HEK293 (cell line): ENCODE measurements around the gene CHD2.

ENCODE experiments used
- CTCF ChIA-PET: fragments of 350-600 bp; formaldehyde crosslinking; extraction: SDS; loops from one replicate; lab custom pipeline; 2021; ENCODE audit warnings: antibody characterized with exemption; lab: Yijun Ruan, JAX
- POLR2A ChIA-PET: fragments of 300-600 bp; formaldehyde crosslinking; extraction: SDS; loops from one replicate; lab custom pipeline; 2020; ENCODE audit warnings: antibody characterized with exemption, inconsistent platforms; lab: Yijun Ruan, JAX
- H3K27ac ChIP-seq: fragments of 200-500 bp; sonication (Bioruptor generic); 2 replicates; pipeline ENCODE4 v1.5.1; 2014; ENCODE audit warnings: low read depth, low read length, control low read depth, inconsistent platforms; ENCODE audit errors: extremely low read depth
- H3K36me3 ChIP-seq, 2 experiments: fragments of 200-500 bp in 1 of 2; sonication (Bioruptor generic) in 1 of 2; 1 replicate in 1 of 2; 2 replicates in 1 of 2; pipeline ENCODE4 v1.5.1; 2014 to 2017; ENCODE audit warnings: inconsistent platforms in 2 of 2, low read length in 2 of 2; ENCODE audit not compliant: control insufficient read depth in 2 of 2, insufficient read depth in 1 of 2
- H3K4me1 ChIP-seq: fragments of 200-500 bp; sonication (Bioruptor generic); 2 replicates; pipeline ENCODE4 v1.5.1; 2014; ENCODE audit warnings: mild to moderate bottlenecking, low read length, inconsistent platforms; ENCODE audit not compliant: control insufficient read depth, insufficient read depth
- H3K4me3 ChIP-seq: 2 replicates; pipeline ENCODE4 v1.5.1; 2011; ENCODE audit warnings: low read depth, mild to moderate bottlenecking, control low read depth, low read length, moderate library complexity
- H3K9me3 ChIP-seq: fragments of 200-500 bp; sonication (Bioruptor generic); 2 replicates; pipeline ENCODE4 v1.5.1; 2014; ENCODE audit warnings: low read depth, low read length, inconsistent platforms; ENCODE audit not compliant: control insufficient read depth, insufficient read depth
- AEBP2 ChIP-seq: fragments of 450-650 bp; formaldehyde crosslinking; IDR thresholded peaks from 2 replicates; pipeline ENCODE4 v1.5.1; 2016; ENCODE audit warnings: missing biosample characterization, missing genetic modification characterization, borderline replicate concordance
- BCL11A ChIP-seq: fragments of 450-650 bp; formaldehyde crosslinking; IDR thresholded peaks from 2 replicates; pipeline ENCODE4 v1.5.1; 2016; ENCODE audit warnings: low read depth, missing biosample characterization, missing genetic modification characterization
- BCL6B ChIP-seq: fragments of 450-650 bp; formaldehyde crosslinking; IDR thresholded peaks from 2 replicates; pipeline ENCODE4 v1.5.1; 2017; ENCODE audit warnings: missing biosample characterization, missing genetic modification characterization
- EGR2 ChIP-seq: fragments of 450-650 bp; formaldehyde crosslinking; IDR thresholded peaks from 2 replicates; pipeline ENCODE4 v1.5.1; 2016; ENCODE audit warnings: low read depth, missing biosample characterization, missing genetic modification characterization
- FEZF1 ChIP-seq: fragments of 450-650 bp; formaldehyde crosslinking; IDR thresholded peaks from 2 replicates; pipeline ENCODE4 v1.5.1; 2016; ENCODE audit warnings: missing biosample characterization, missing genetic modification characterization
- GLI4 ChIP-seq: fragments of 450-650 bp; formaldehyde crosslinking; IDR thresholded peaks from 2 replicates; pipeline ENCODE4 v1.5.1; 2016; ENCODE audit warnings: missing biosample characterization, missing genetic modification characterization
- GLIS2 ChIP-seq: fragments of 450-650 bp; formaldehyde crosslinking; IDR thresholded peaks from 2 replicates; pipeline ENCODE4 v1.5.1; 2016; ENCODE audit warnings: missing biosample characterization, missing genetic modification characterization
- IKZF3 ChIP-seq: fragments of 450-650 bp; IDR thresholded peaks from 2 replicates; pipeline ENCODE4 v1.5.0; 2018; ENCODE audit warnings: missing biosample characterization, mild to moderate bottlenecking, missing genetic modification characterization, moderate library complexity
- KLF9 ChIP-seq: fragments of 450-650 bp; formaldehyde crosslinking; IDR thresholded peaks from 2 replicates; pipeline ENCODE4 v1.5.1; 2016; ENCODE audit warnings: missing biosample characterization, missing genetic modification characterization, low read depth
- OVOL3 ChIP-seq: fragments of 450-650 bp; formaldehyde crosslinking; IDR thresholded peaks from 2 replicates; pipeline ENCODE4 v1.5.1; 2016; ENCODE audit warnings: missing biosample characterization, missing genetic modification characterization
- PRDM6 ChIP-seq: fragments of 450-650 bp; formaldehyde crosslinking; IDR thresholded peaks from 2 replicates; pipeline ENCODE4 v1.5.1; 2017; ENCODE audit warnings: missing biosample characterization, missing genetic modification characterization
- SCRT1 ChIP-seq: fragments of 450-650 bp; formaldehyde crosslinking; IDR thresholded peaks from 2 replicates; pipeline ENCODE4 v1.5.1; 2016; ENCODE audit warnings: missing biosample characterization, missing genetic modification characterization, borderline replicate concordance
- SCRT2 ChIP-seq: fragments of 450-650 bp; formaldehyde crosslinking; IDR thresholded peaks from 2 replicates; pipeline ENCODE4 v1.5.1; 2016; ENCODE audit warnings: missing biosample characterization, missing genetic modification characterization
- ZBTB8A ChIP-seq: fragments of 450-650 bp; formaldehyde crosslinking; IDR thresholded peaks from 2 replicates; pipeline ENCODE4 v1.5.1; 2016; ENCODE audit warnings: missing biosample characterization, missing genetic modification characterization
- ZFHX2 ChIP-seq: fragments of 450-650 bp; formaldehyde crosslinking; conservative IDR thresholded peaks from 2 replicates; pipeline ENCODE4 v1.5.1; 2016; ENCODE audit warnings: missing biosample characterization, missing genetic modification characterization
- ZFP3 ChIP-seq: fragments of 450-650 bp; formaldehyde crosslinking; IDR thresholded peaks from 2 replicates; pipeline ENCODE4 v1.5.1; 2016; ENCODE audit warnings: low read depth, missing biosample characterization, missing genetic modification characterization
- ZNF10 ChIP-seq: fragments of 450-650 bp; formaldehyde crosslinking; IDR thresholded peaks from 2 replicates; pipeline ENCODE4 v1.5.1; 2017; ENCODE audit warnings: missing biosample characterization, missing genetic modification characterization
- ZNF148 ChIP-seq: fragments of 450-650 bp; formaldehyde crosslinking; IDR thresholded peaks from 2 replicates; pipeline ENCODE4 v1.5.0; 2017; ENCODE audit warnings: missing biosample characterization, missing genetic modification characterization, borderline replicate concordance
- ZNF16 ChIP-seq: fragments of 450-650 bp; formaldehyde crosslinking; IDR thresholded peaks from 2 replicates; pipeline ENCODE4 v1.5.1; 2016; ENCODE audit warnings: low read depth, missing biosample characterization, missing genetic modification characterization
- ZNF266 ChIP-seq: fragments of 450-650 bp; formaldehyde crosslinking; IDR thresholded peaks from 2 replicates; pipeline ENCODE4 v1.5.1; 2016; ENCODE audit warnings: missing biosample characterization, missing genetic modification characterization, low read depth
- ZNF280D ChIP-seq: fragments of 450-650 bp; formaldehyde crosslinking; IDR thresholded peaks from 2 replicates; pipeline ENCODE4 v1.5.1; 2016; ENCODE audit warnings: missing biosample characterization, missing genetic modification characterization
- ZNF341 ChIP-seq: fragments of 450-650 bp; formaldehyde crosslinking; IDR thresholded peaks from 2 replicates; pipeline ENCODE4; 2016; ENCODE audit warnings: low read depth, missing biosample characterization, missing genetic modification characterization
- ZNF366 ChIP-seq: fragments of 450-650 bp; formaldehyde crosslinking; conservative IDR thresholded peaks from 2 replicates; pipeline ENCODE4 v1.5.1; 2016; ENCODE audit warnings: missing biosample characterization, missing genetic modification characterization
- ZNF37A ChIP-seq: fragments of 450-650 bp; IDR thresholded peaks from 2 replicates; pipeline ENCODE4 v1.5.1; 2018; ENCODE audit warnings: missing biosample characterization, missing genetic modification characterization
- ZNF394 ChIP-seq: fragments of 450-650 bp; formaldehyde crosslinking; IDR thresholded peaks from 2 replicates; pipeline ENCODE4 v1.5.1; 2016; ENCODE audit warnings: missing biosample characterization, missing genetic modification characterization, mild to moderate bottlenecking, moderate library complexity, borderline replicate concordance
- ZNF785 ChIP-seq: fragments of 450-650 bp; formaldehyde crosslinking; IDR thresholded peaks from 2 replicates; pipeline ENCODE4 v1.5.1; 2016; ENCODE audit warnings: missing biosample characterization, missing genetic modification characterization
- ZNF791 ChIP-seq: fragments of 450-650 bp; formaldehyde crosslinking; IDR thresholded peaks from 2 replicates; pipeline ENCODE4 v1.5.1; 2016; ENCODE audit warnings: missing biosample characterization, missing genetic modification characterization

CHD2 gene

GRCh38 chr15:93066834-93067648, 166.9 kb downstream of the CHD2 start:
- Histone ChIP-seq H3K9me3 (no peaks in the 10 kb centered on the region), H3K36me3 (peaks cover 6 to 22% of the 10 kb centered on the region in 2 experiments; a peak in 1 of 3 replicates), H3K4me3 (no peak overlapping the region), H3K27ac (no peak overlapping the region), H3K4me1 (peaks cover 46% of the 10 kb centered on the region)
- ChIA-PET POLR2A (no interaction called here), CTCF (interaction anchor here (0.6 to 1.7 kb wide), 8 partner anchors 17 to 1163 kb away, joined by 3 to 4 read pairs (median 3); no protein-coding TSS in a partner anchor)
- TF ChIP-seq ZFP3 (tag by site-specific recombination) = no peak
- TF ChIP-seq ZBTB8A = no peak
- TF ChIP-seq FEZF1 = peak; percentile 58
- peak; percentile 61; the same call in 1 of the 2 replicates for TF ChIP-seq ZNF10 (tag by site-specific recombination)
- TF ChIP-seq ZNF366 (tag by site-specific recombination) = 0 out of 2 replicates have a peak, but pooled peaks have one; percentile 14
- TF ChIP-seq ZNF16 (tag by site-specific recombination) = no peak
- TF ChIP-seq BCL11A (tag by site-specific recombination) = no peak
- TF ChIP-seq ZNF148 (tag by site-specific recombination) = no peak
- TF ChIP-seq ZNF785 (tag by site-specific recombination) = no peak
- peak; percentile 72 for TF ChIP-seq ZFHX2
- peak; percentile 93 for TF ChIP-seq SCRT1 (tag by site-specific recombination)
- peak; percentile 45; the same call in 1 of the 2 replicates for TF ChIP-seq GLIS2 (tag by site-specific recombination)
- TF ChIP-seq ZNF394 (tag by site-specific recombination) = no peak
- TF ChIP-seq EGR2 = peak; percentile 69; the same call in 1 of the 2 replicates
- no peak for TF ChIP-seq ZNF791 (tag by site-specific recombination)
- no peak for TF ChIP-seq AEBP2 (tag by site-specific recombination)
- TF ChIP-seq OVOL3 = no peak
- TF ChIP-seq ZNF37A (tag by site-specific recombination) = no peak
- TF ChIP-seq ZNF341 = no peak
- no peak for TF ChIP-seq KLF9
- peak; percentile 27; the same call in 1 of the 2 replicates for TF ChIP-seq IKZF3
- peak; percentile 93 for TF ChIP-seq SCRT2 (tag by site-specific recombination)
- peak; percentile 67 for TF ChIP-seq PRDM6 (tag by site-specific recombination)
- TF ChIP-seq ZNF266 = no peak
- TF ChIP-seq ZNF280D (tag by site-specific recombination) = no peak
- no peak for TF ChIP-seq GLI4 (tag by site-specific recombination)
- TF ChIP-seq BCL6B (tag by site-specific recombination) = no peak
